ENCODE measurements around the gene ESD.
"Not testable (repeated sequence)": the region's sequence is repeated elsewhere in the genome, so short reads cannot be mapped to it uniquely, and the experiment has no call there.

ESD gene

GRCh38 chr13:46810440-46810839 is 13.5 kb upstream of the ESD start:
- H3K4me3 ChIP-seq (ENCODE audit: low read depth, low read length): no peak overlapping the region
- TF ChIP-seq CTCF (IDR thresholded peaks at IDR 0.05; ENCODE audit: low read depth, low read length): no peak

DNA sequence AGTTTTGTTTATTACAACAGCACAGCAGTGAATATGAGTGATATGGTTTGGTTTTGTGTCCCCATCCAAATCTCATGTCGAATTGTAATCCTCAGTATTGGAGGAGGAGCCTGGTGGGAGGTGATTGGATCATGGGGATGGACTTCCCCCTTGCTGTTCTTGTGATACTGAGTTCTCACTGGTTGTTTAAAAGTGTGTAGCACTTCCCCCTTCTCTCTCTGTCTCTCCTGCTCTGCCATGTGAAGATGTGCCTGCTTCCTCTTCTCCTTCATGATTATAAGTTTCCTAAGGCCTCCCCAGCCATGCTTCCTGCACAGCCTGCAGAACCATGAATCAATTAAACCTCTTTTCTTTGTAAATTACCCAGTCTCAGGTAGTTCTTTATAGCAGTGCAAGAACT is 8.0 kb upstream of the ESD start:
- not testable (repeated sequence) for H3K4me3 ChIP-seq (ENCODE audit: low read depth, low read length)

GRCh38 chr13:46804391-46804815 is 7.4 kb upstream of the ESD start:
- TF ChIP-seq CTCF (IDR thresholded peaks at IDR 0.05; ENCODE audit: low read depth, low read length): no peak
- no peak overlapping the region for H3K4me3 ChIP-seq (ENCODE audit: low read depth, low read length)

- no peak for TF ChIP-seq CTCF (IDR thresholded peaks at IDR 0.05; ENCODE audit: low read depth, low read length)
- H3K4me3 ChIP-seq (ENCODE audit: low read depth, low read length): no peak overlapping the region
Measured at GRCh38 chr13:46803586-46803985, 6.6 kb upstream of the ESD start.

- H3K4me3 ChIP-seq (ENCODE audit: low read depth, low read length): no peak overlapping the region
- no peak for TF ChIP-seq CTCF (IDR thresholded peaks at IDR 0.05; ENCODE audit: low read depth, low read length)
Measured at GRCh38 chr13:46801858-46802257, 4.9 kb upstream of the ESD start.

- H3K4me3 ChIP-seq (ENCODE audit: low read depth, low read length): no peak overlapping the region
- TF ChIP-seq CTCF (IDR thresholded peaks at IDR 0.05; ENCODE audit: low read depth, low read length): no peak
Measured at GRCh38 chr13:46799139-46799538, 2.2 kb upstream of the ESD start.

DNA sequence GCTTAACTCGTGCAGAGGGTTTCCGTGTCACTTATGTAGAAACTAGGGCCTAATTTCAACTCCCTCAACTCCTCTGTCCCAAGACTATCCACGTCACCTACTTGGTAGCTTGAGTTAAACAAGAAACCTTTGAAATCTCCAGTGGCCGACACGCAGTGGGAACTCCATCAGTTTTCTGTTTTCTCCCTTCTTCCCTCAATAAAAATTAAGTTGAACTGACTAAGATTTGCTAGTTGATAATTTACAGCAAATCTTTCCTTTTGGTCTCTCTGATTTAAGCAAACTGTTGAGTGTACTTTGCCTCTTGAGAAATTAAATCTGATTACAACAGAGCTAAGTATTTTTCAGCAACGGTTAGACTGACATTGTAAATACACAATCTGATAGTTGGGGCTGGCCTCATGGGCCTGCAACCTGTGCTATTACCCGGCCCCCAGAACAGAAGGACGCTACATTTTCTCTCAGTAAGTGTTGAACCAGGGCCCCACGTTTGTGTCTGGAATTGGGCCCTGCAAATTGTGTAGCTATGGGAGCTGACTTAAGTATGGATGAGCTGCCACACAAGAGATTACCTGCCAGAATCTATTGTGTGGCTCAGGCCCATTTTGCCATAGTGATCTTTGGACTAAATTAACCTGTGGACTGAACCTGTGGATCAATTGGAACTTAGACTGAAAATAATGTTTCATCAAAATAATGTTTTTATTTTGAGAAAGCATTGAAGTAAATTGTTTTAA is 708 bp upstream of the ESD start:
- H3K4me3 ChIP-seq (ENCODE audit: low read depth, low read length): peak overlapping the region; percentile 72

More for the DNA sequence above, 708 bp upstream of the ESD start:
- no peak for TF ChIP-seq CTCF (IDR thresholded peaks at IDR 0.05; ENCODE audit: low read depth, low read length)

Measured in WI38 (cell line).